Measurements from ENCODE around the gene GFPT2. TPM values are rescaled to one million over a fixed set of nuclear protein-coding genes. Genes with fewer than 3 reads are reported as not detected.

GFPT2 gene
- total RNA-seq, 1 donor from 2014 or later: 47.9 TPM

DNA sequence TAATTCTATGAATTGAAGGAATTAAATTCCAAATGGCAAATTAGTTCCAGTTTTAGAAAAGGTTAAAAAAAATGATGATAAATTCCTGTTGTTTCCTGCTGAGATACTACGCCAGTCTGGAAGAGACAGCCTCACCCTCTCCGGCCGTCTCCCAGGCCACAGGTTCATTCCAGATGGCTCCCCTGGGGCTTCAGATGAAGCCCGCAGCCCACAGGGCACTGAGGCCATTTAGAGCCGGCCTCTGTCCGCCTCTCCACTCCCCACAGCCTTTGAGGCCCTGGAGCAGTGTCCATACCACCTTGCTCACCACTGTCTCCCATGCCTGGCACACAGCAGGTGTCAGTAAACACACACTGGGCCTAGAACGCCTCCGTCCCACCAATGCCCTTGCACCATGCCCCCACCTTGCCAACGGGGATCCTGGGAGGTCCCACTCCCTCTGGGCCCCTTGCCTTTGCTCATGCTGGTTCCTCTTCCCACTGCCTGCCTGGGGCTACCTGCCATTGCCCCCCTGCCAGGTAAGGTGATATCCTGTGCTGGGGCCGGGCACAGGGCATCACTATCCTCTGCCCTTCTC lies 26.1 kb downstream of the GFPT2 start:
- H3K4me3 ChIP-seq: no peak overlapping the region
- H3K27me3 ChIP-seq: no peaks in the 10 kb centered on the region
- no peaks in the 10 kb centered on the region for H3K36me3 ChIP-seq
- intact Hi-C loops (cut with DNase I): no loop called here
- TF ChIP-seq CTCF (IDR thresholded peaks at IDR 0.05) (no peak), POLR2AphosphoS5 (IDR thresholded peaks at IDR 0.05; ENCODE audit: insufficient read depth in 1 of 2, low read depth in 1 of 2) (no peak), POLR2A (IDR thresholded peaks at IDR 0.05) (no peak)
- H3K4me1 ChIP-seq: peaks cover 22% of the 10 kb centered on the region
- no peak overlapping the region for H3K27ac ChIP-seq
- DNase-seq (ENCODE audit: extremely low spot score in 2 of 2): no peak
- H3K9me3 ChIP-seq: no peaks in the 10 kb centered on the region

GRCh38 chr5:180324601-180324950 lies 28.6 kb downstream of the GFPT2 start:
- Histone ChIP-seq H3K36me3 (no peaks in the 10 kb centered on the region), H3K27ac (no peak overlapping the region), H3K9me3 (no peaks in the 10 kb centered on the region), H3K4me1 (peaks cover under 1% of the 10 kb centered on the region), H3K27me3 (no peaks in the 10 kb centered on the region), H3K4me3 (no peak overlapping the region)
- DNase-seq (ENCODE audit: extremely low spot score in 2 of 2): no peak
- intact Hi-C loops (cut with DNase I): no loop called here
- TF ChIP-seq CTCF (IDR thresholded peaks at IDR 0.05) (no peak), POLR2AphosphoS5 (IDR thresholded peaks at IDR 0.05; ENCODE audit: insufficient read depth in 1 of 2, low read depth in 1 of 2) (no peak), POLR2A (IDR thresholded peaks at IDR 0.05) (no peak)

DNA sequence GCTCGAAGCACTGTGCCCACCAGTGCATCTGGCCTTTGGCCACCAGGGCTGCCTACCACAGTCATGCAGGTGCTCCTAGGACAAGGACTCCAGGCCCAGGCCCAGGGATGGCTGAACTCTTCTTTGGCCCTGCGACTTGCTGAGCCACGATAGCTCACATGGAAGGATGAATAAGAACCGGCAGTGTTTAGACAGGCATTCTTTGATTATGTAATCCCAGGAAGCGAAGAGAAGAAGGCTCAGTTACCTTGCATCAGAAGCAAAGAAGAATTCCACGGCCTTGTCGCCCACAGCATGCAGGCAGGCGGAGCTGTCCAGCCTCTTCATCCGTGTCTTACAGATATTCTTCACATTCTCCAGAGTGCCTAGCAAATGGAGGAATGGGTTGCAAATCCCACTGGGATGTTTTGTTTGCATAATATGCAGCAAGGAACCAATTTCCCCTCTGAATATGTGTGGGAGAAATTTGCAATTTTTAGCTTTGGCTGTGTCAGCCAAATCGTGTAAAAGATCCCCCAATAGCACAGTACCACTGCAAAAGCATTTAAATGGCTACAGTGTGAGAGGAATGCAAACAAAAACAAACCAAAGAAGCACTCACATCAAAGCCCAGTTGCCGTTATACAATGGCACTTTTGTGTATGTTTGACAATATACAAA lies 29.1 kb downstream of the GFPT2 start:
- no peak overlapping the region for H3K27ac ChIP-seq
- no peaks in the 10 kb centered on the region for H3K4me1 ChIP-seq
- no peaks in the 10 kb centered on the region for H3K27me3 ChIP-seq
- no peak overlapping the region for H3K4me3 ChIP-seq
- no peak for DNase-seq (ENCODE audit: extremely low spot score in 2 of 2)
- H3K36me3 ChIP-seq: no peaks in the 10 kb centered on the region
- intact Hi-C loops (cut with DNase I): no loop called here
- TF ChIP-seq POLR2A (IDR thresholded peaks at IDR 0.05) (no peak), CTCF (IDR thresholded peaks at IDR 0.05) (no peak), POLR2AphosphoS5 (IDR thresholded peaks at IDR 0.05; ENCODE audit: insufficient read depth in 1 of 2, low read depth in 1 of 2) (no peak)
- H3K9me3 ChIP-seq: no peaks in the 10 kb centered on the region

GRCh38 chr5:180323160-180323559 lies 30.0 kb downstream of the GFPT2 start:
- no peak for DNase-seq (ENCODE audit: extremely low spot score in 2 of 2)
- no peaks in the 10 kb centered on the region for H3K36me3 ChIP-seq
- H3K4me1 ChIP-seq: no peaks in the 10 kb centered on the region
- intact Hi-C loops (cut with DNase I): no loop called here
- no peaks in the 10 kb centered on the region for H3K9me3 ChIP-seq
- no peaks in the 10 kb centered on the region for H3K27me3 ChIP-seq
- H3K4me3 ChIP-seq: no peak overlapping the region
- no peak overlapping the region for H3K27ac ChIP-seq
- TF ChIP-seq POLR2AphosphoS5 (IDR thresholded peaks at IDR 0.05; ENCODE audit: insufficient read depth in 1 of 2, low read depth in 1 of 2) (no peak), CTCF (IDR thresholded peaks at IDR 0.05) (no peak), POLR2A (IDR thresholded peaks at IDR 0.05) (no peak)

- H3K36me3 ChIP-seq: peaks cover 0 to 4% of the 10 kb centered on the region in 2 donors
- H3K27ac ChIP-seq: no peak overlapping the region
- DNase-seq (ENCODE audit: extremely low spot score in 2 of 2): no peak
Measured at GRCh38 chr5:180318456-180319089, 34.6 kb downstream of the GFPT2 start.

More at GRCh38 chr5:180318456-180319089, 34.6 kb downstream of the GFPT2 start:
- H3K4me3 ChIP-seq: no peak overlapping the region
- intact Hi-C loops (cut with DNase I): no loop called here
- no peaks in the 10 kb centered on the region for H3K27me3 ChIP-seq
- TF ChIP-seq CTCF (IDR thresholded peaks at IDR 0.05): no peak
- no peak for TF ChIP-seq POLR2A (IDR thresholded peaks at IDR 0.05)
- no peak for TF ChIP-seq POLR2AphosphoS5 (IDR thresholded peaks at IDR 0.05; ENCODE audit: insufficient read depth in 1 of 2, low read depth in 1 of 2)
- H3K4me1 ChIP-seq: no peaks in the 10 kb centered on the region
- H3K9me3 ChIP-seq: no peaks in the 10 kb centered on the region
